ENCODE data around the gene RTN3.

- TF ChIP-seq PTTG1 (tag; IDR thresholded peaks at IDR 0.05; ENCODE audit: low read depth) (no peak), POLR2A (conservative IDR thresholded peaks at IDR 0.05) (no peak), ZNF766 (CRISPR knock-in tag; conservative IDR thresholded peaks at IDR 0.05) (no peak), ZNF639 (CRISPR knock-in tag; conservative IDR thresholded peaks at IDR 0.05 in 1 of 2, IDR thresholded peaks at IDR 0.05 in 1 of 2) (0 out of 4 replicates have a peak, but pooled peaks of 1 of the 2 experiments have one; percentile 37), ZNF143 (CRISPR knock-in tag; IDR thresholded peaks at IDR 0.05) (peak; percentile 70; the same call in 1 of the 2 replicates), NR2C2 (CRISPR knock-in tag; IDR thresholded peaks at IDR 0.05) (no peak), NR2C2 (tag; IDR thresholded peaks at IDR 0.05) (no peak; the same call in 1 of the 2 replicates), SUPT5H (IDR thresholded peaks at IDR 0.05) (no peak)
Measured at GRCh38 chr11:63768237-63769041, 87.1 kb downstream of the RTN3 start, which contains the start of gene ZFTA.

All from K562 (cell line).